HEK293T (cell line): ENCODE results near the gene PLPP7.

ENCODE experiments used
- ARNT ChIP-seq: fragments of 450-650 bp; IDR thresholded peaks from 2 replicates; pipeline ENCODE4 v1.6.1; 2017; ENCODE audit warnings: mild to moderate bottlenecking
- BHLHE40 ChIP-seq: fragments of 450-650 bp; IDR thresholded peaks from 2 replicates; pipeline ENCODE4 v1.6.1; 2016; ENCODE audit warnings: mild to moderate bottlenecking, moderate library complexity, borderline replicate concordance
- ELF4 ChIP-seq: fragments of 450-650 bp; IDR thresholded peaks from 2 replicates; pipeline ENCODE4 v1.6.1; 2017; ENCODE audit warnings: antibody characterized with exemption
- FOXA1 ChIP-seq: fragments of 450-650 bp; IDR thresholded peaks from 2 replicates; pipeline ENCODE4 v1.6.1; 2016; ENCODE audit warnings: mild to moderate bottlenecking
- NFRKB ChIP-seq: fragments of 450-650 bp; IDR thresholded peaks from 2 replicates; pipeline ENCODE4 v1.6.1; 2016; ENCODE audit warnings: mild to moderate bottlenecking, moderate library complexity
- SUZ12 ChIP-seq: fragments of 450-650 bp; IDR thresholded peaks from 2 replicates; pipeline ENCODE4 v1.6.1; 2016; ENCODE audit warnings: mild to moderate bottlenecking
- TARDBP ChIP-seq: fragments of 450-650 bp; IDR thresholded peaks from 2 replicates; pipeline ENCODE4 v1.6.1; 2016

DNA sequence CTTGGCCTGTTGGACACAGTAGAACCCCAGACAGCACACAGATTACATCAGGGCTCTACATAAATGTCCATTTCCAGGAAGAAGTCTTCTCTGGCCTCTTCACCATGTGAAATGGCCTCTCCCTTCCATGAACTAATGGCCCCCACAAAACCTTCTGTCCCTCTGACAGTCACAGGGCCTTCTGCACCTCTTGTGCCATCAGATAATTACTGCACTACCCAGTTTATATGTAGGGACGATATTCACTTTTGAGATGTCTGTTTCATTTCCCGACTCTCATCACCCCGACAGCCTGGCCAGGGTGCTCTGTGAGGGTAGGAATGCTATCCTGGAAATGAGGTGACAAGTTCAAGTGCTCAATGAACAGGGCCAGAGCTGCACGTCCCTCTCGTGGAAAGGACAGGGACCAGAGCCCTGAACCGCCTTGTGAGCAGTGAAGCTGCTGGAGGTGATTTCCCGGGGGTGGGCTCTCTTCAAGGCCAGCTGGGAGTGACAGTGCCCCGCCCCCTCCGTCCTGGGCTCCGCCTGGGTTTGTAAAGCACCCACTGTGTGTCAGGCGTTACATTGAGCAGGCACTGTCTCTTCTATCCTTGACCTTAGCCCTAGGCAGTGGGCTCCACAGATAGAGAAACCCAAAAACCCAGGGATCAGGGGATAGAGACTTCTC is 10.2 kb upstream of the PLPP7 start:
- TF ChIP-seq BHLHE40 (no peak), FOXA1 (no peak), NFRKB (no peak), TARDBP (no peak), ARNT (no peak), SUZ12 (no peak), ELF4 (no peak)
